Mesenteric fat pad (tissue), 1 donor: ENCODE data around the gene HLA-DRB5. TPM values are rescaled to one million over a fixed set of nuclear protein-coding genes. Genes with fewer than 3 reads are reported as not detected.
"Not testable (repeated sequence)": the region's sequence is repeated elsewhere in the genome, so short reads cannot be mapped to it uniquely, and the experiment has no call there.

Experiments
- DNase-seq: peaks from one replicate; pipeline ENCODE4 v3.0.0-alpha.2; 2020; ENCODE audit warnings: low spot score
- total RNA-seq: library from RNA; stranded (reverse); fragmentation: NEBNext Ultra II Directional; extraction: Animal tissue kit (Norgen Biotek cat#: 25700); gene quantifications from one replicate; pipeline ENCODE4 v1.2.1, GENCODE V29; 2021
- donor health status: DM: yes; HTN: yes; CAD: no.

The HLA-DRB5 gene
- total RNA-seq, 1 donor from 2014 or later = 118 TPM

GRCh38 chr6:32517654-32518445 is 12.2 kb downstream of the HLA-DRB5 start:
- no peak for DNase-seq

DNA sequence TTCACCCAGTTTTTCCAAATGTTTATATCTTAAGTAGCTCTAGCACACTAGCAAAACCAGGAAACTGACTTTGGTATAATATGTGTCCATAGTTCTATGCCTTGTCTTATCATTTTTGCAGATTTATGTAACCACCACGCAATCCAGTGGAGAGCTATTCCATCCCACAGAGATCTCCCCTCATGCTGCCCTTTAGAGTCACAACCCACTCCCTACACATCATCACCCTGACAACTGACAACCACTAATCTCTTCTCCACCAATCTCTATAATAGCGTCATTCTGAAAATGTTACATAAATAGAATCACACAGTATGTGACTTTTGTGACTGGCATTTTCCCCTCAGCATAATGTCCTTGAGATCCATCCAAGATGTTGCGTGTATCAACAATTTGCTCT is 29.1 kb downstream of the HLA-DRB5 start:
- no peak for DNase-seq

- DNase-seq = no peak
Observed at GRCh38 chr6:32492351-32492750, 37.7 kb downstream of the HLA-DRB5 start.

DNA sequence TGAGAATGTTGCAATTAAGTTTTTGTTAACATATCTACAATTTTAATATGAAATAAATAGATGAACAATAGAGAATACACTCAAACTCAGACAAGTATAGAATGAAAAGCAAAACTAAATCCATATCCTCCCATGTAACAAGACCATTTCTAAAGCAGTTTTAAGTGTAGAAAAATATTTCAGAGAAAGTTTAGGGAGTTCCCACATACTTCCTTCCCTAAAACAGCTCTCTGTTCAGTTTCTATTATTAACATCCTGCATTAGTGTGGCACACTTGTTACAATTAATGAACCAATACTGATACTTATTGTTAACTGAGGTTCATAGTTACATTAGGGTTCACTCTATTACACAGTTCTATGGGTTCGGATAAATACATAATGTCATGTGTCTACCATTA is 38.4 kb downstream of the HLA-DRB5 start:
- DNase-seq = no peak

- DNase-seq = no peak
Observed at GRCh38 chr6:32488083-32488482, 42.0 kb downstream of the HLA-DRB5 start.

- no peak for DNase-seq
Observed at GRCh38 chr6:32484614-32484998, 45.5 kb downstream of the HLA-DRB5 start.

- DNase-seq = no peak
Observed at GRCh38 chr6:32483968-32484613, 46.0 kb downstream of the HLA-DRB5 start.

GRCh38 chr6:32475392-32476206 is 54.5 kb downstream of the HLA-DRB5 start:
- DNase-seq = no peak

GRCh38 chr6:32473376-32474348 is 56.4 kb downstream of the HLA-DRB5 start:
- DNase-seq = not testable (repeated sequence)

- no peak for DNase-seq
Observed at GRCh38 chr6:32472781-32473375, 57.2 kb downstream of the HLA-DRB5 start.

- DNase-seq = not testable (repeated sequence)
Observed at GRCh38 chr6:32467743-32468503, 62.2 kb downstream of the HLA-DRB5 start.

Other genes starting within 250 kb of the HLA-DRB5 start
- gene TSBP1, start 158.4 kb downstream of the HLA-DRB5 start, total RNA-seq = not detected
- gene BTNL2, start 123.1 kb downstream of the HLA-DRB5 start, total RNA-seq = not detected
- 174 TPM for gene HLA-DRA, start 90.4 kb downstream of the HLA-DRB5 start, total RNA-seq
- gene HLA-DRB1, start 59.6 kb upstream of the HLA-DRB5 start, total RNA-seq = 133 TPM
- gene HLA-DQA1, start 107.1 kb upstream of the HLA-DRB5 start, total RNA-seq = 12.7 TPM
- gene HLA-DQB1, start 136.4 kb upstream of the HLA-DRB5 start, total RNA-seq = 21.5 TPM
- gene HLA-DQA2, start 211.1 kb upstream of the HLA-DRB5 start, total RNA-seq = 1.5 TPM
- 3.0 TPM for gene HLA-DQB2, start 233.2 kb upstream of the HLA-DRB5 start, total RNA-seq